Spleen (tissue), 11 donors: ENCODE measurements around the gene NPPB. TPM values are rescaled to one million over a fixed set of nuclear protein-coding genes. Genes with fewer than 3 reads are reported as not detected.

Experiments
- DNase-seq: peaks from one replicate; pipeline ENCODE4 v3.0.0-alpha.2; 2020
- H3K27ac ChIP-seq, 8 donors: fragments of 200-600 bp; sonication (generic) in 7 of 8; 1 replicate in 4 of 8; 2 replicates in 4 of 8; pipeline versions ENCODE4 v1.5.0 to v1.8.0; 2016 to 2021; ENCODE audit warnings: inconsistent platforms in 4 of 8, mild to moderate bottlenecking in 4 of 8, moderate library complexity in 1 of 8
- H3K27me3 ChIP-seq, 7 donors: fragments of 200-600 bp; sonication (generic) in 6 of 7; replicated peaks in 1 of 7; 1 replicate in 4 of 7; 2 replicates in 3 of 7; pipeline versions ENCODE4 v1.5.0 to v1.8.0; 2016 to 2021; ENCODE audit warnings: inconsistent platforms in 3 of 7, mild to moderate bottlenecking in 1 of 7
- H3K36me3 ChIP-seq, 6 donors: fragments of 200-600 bp; sonication (generic) in 5 of 6; 1 replicate in 4 of 6; 2 replicates in 2 of 6; pipeline versions ENCODE4 v1.5.0 to v1.8.0; 2016 to 2021; ENCODE audit warnings: inconsistent platforms in 2 of 6
- H3K4me1 ChIP-seq, 6 donors: fragments of 200-600 bp; sonication (generic) in 5 of 6; 1 replicate in 3 of 6; 2 replicates in 3 of 6; pipeline versions ENCODE4 v1.5.0 to v1.8.0; 2016 to 2021; ENCODE audit warnings: inconsistent platforms in 3 of 6
- H3K4me3 ChIP-seq, 8 donors: fragments of 200-600 bp; sonication (generic) in 7 of 8; 1 replicate in 4 of 8; 2 replicates in 4 of 8; pipeline versions ENCODE4 v1.5.0 to v1.8.0; 2016 to 2021; ENCODE audit warnings: inconsistent platforms in 4 of 8, mild to moderate bottlenecking in 4 of 8, moderate library complexity in 2 of 8
- H3K9me3 ChIP-seq, 8 donors: fragments of 200-600 bp; sonication (generic) in 7 of 8; 1 replicate in 4 of 8; 2 replicates in 4 of 8; pipeline versions ENCODE4 v1.5.0 to v1.8.0; 2016 to 2021; ENCODE audit warnings: inconsistent platforms in 4 of 8
- POLR2A ChIP-seq, 3 donors: fragments of 450-650 bp; IDR thresholded peaks; one replicate each; pipeline ENCODE4 v1.5.1; 2017; ENCODE audit warnings: antibody characterized with exemption in 3 of 3, mild to moderate bottlenecking in 1 of 3
- POLR2AphosphoS5 ChIP-seq, 3 donors: sonication (generic); formaldehyde crosslinking; IDR thresholded peaks; one replicate each; pipeline ENCODE4 v1.5.1; 2017; ENCODE audit warnings: antibody characterized with exemption in 3 of 3
- WGBS, 5 donors: extraction: QIAGEN DNeasy Blood & Tissue Kit in 3 of 5; methylation state at CpG; one replicate each; pipeline versions ENCODE4 v1.1.5 to v1.1.7; 2013 to 2018; 5-methylcytosine and 5-hydroxymethylcytosine counted together
- intact Hi-C: fragments of 100-400 bp; cut with DNase I; formaldehyde crosslinking; loops from one replicate; pipeline ENCODE4 v1.15.0; 2023; ENCODE audit warnings: low total_unique reads
- polyA plus RNA-seq, 3 donors: library from polyadenylated mRNA; stranded (reverse); fragments of 200-250 nt; gene quantifications; one replicate each; pipeline ENCODE4 v1.2.1, GENCODE V29; 2013
- total RNA-seq, 7 donors: library from RNA; depleted of rRNA in 3 of 7; stranded (reverse); fragments of >200 nt in 3 of 7; fragmentation: NEBNext Ultra II Directional in 4 of 7; extraction: Animal tissue kit (Norgen Biotek cat#: 25700) in 4 of 7; gene quantifications; one replicate each; pipeline versions ENCODE4 v1.1.0 to v1.2.1, GENCODE V29; 2016 to 2021
- TF ChIP-seq, protein P1 (sequence below), 11 experiments: fragments of 200-600 bp in 7 of 11; fragments of 450-650 bp in 4 of 11; sonication (generic) in 4 of 11; IDR thresholded peaks in 8 of 11; conservative IDR thresholded peaks in 3 of 11; 1 replicate in 7 of 11; 2 replicates in 4 of 11; pipeline versions ENCODE4 v1.4.0 to v1.8.0; 2016 to 2021; ENCODE audit warnings: antibody characterized with exemption in 11 of 11, inconsistent platforms in 4 of 11, mild to moderate bottlenecking in 1 of 11
- donor health status: healthy with polysubstance abuse.
- donor health status: DM: no; HTN: no; CAD: no; lungs with moderate emphysema.
- donor health status: DM: no; HTN: no; CAD: no.
- donor health status: Bipolar disorder and iron deficiency.
- donor health status: healthy.
- donor health status: DM: no; HTN: no; CAD: no.
- donor health status: DM: yes; HTN: yes; CAD: no.

Gene NPPB
- total and polyA plus RNA-seq, 10 donors, result 0.38 to 0.80 (median 0.57) TPM; not detected in 7

DNA sequence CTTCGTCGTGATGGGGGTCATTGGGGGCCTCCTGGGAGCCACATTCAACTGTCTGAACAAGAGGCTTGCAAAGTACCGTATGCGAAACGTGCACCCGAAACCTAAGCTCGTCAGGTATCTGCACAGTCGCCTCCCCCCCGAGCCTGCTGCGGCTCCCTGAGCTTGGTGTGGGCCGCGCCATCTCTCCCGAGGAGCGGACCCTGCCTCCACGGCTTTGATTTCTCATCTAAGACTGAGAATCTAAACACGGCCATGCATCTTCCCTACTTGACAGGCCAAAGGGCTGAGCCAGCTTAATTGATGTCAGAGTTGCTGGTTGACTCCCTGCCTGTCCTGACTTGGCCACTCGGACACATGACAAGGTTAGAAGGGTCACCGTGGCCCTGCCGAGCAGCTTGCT, 30.2 kb downstream of the NPPB start:
- DNase-seq, result no peak
- no peaks in the 10 kb centered on the region for H3K27me3 ChIP-seq
- TF ChIP-seq POLR2A (IDR thresholded peaks at IDR 0.05) (no peak), POLR2AphosphoS5 (IDR thresholded peaks at IDR 0.05) (peak in 1 of 3 donors; percentile 53)
- peaks cover 5 to 100% (median 90%) of the 10 kb centered on the region in 6 donors for H3K36me3 ChIP-seq
- no peaks in the 10 kb centered on the region for H3K9me3 ChIP-seq
- 91 to 97% (median 94%) methylated on average over 19 of the region's 19 CpGs for WGBS, 5 donors
- H3K4me1 ChIP-seq, result no peaks in the 10 kb centered on the region
- no peak overlapping the region for H3K27ac ChIP-seq
- intact Hi-C loops, result no loop called here
- no peak overlapping the region for H3K4me3 ChIP-seq

DNA sequence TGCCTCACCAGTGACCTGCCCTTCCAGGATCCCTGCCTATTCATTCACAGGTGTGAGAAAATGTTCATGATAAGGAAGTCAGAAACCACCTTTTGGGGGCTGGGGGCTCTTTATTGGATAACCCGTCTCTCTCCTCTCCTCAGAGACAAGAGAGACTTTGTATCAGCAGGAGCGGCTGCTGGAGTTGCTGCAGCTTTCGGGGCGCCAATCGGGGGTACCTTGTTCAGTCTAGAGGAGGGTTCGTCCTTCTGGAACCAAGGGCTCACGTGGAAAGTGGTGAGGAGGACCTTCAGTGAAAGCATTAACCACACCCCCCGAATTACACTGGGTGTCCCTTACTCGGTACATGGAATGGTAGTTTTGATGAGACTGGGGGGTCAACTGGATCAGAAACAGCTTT, 31.8 kb downstream of the NPPB start:
- Histone ChIP-seq H3K4me1 (no peaks in the 10 kb centered on the region), H3K27ac (no peak overlapping the region), H3K4me3 (no peak overlapping the region), H3K9me3 (no peaks in the 10 kb centered on the region), H3K36me3 (peaks cover 4 to 100% (median 89%) of the 10 kb centered on the region in 6 donors), H3K27me3 (no peaks in the 10 kb centered on the region)
- 91 to 97% (median 95%) methylated on average over 9 of the region's 9 CpGs for WGBS, 5 donors
- TF ChIP-seq, protein P1, sequence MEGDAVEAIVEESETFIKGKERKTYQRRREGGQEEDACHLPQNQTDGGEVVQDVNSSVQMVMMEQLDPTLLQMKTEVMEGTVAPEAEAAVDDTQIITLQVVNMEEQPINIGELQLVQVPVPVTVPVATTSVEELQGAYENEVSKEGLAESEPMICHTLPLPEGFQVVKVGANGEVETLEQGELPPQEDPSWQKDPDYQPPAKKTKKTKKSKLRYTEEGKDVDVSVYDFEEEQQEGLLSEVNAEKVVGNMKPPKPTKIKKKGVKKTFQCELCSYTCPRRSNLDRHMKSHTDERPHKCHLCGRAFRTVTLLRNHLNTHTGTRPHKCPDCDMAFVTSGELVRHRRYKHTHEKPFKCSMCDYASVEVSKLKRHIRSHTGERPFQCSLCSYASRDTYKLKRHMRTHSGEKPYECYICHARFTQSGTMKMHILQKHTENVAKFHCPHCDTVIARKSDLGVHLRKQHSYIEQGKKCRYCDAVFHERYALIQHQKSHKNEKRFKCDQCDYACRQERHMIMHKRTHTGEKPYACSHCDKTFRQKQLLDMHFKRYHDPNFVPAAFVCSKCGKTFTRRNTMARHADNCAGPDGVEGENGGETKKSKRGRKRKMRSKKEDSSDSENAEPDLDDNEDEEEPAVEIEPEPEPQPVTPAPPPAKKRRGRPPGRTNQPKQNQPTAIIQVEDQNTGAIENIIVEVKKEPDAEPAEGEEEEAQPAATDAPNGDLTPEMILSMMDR (IDR thresholded peaks at IDR 0.05 in 8 of 11, conservative IDR thresholded peaks at IDR 0.05 in 3 of 11), result no peak
- no peak for TF ChIP-seq POLR2AphosphoS5 (IDR thresholded peaks at IDR 0.05)
- no peak for TF ChIP-seq POLR2A (IDR thresholded peaks at IDR 0.05)
- no peak for DNase-seq
- intact Hi-C loops, result no loop called here

GRCh38 chr1:11825131-11825530, 33.6 kb downstream of the NPPB start:
- H3K27me3 ChIP-seq, result no peaks in the 10 kb centered on the region
- WGBS, 5 donors, result 93 to 99% (median 93%) methylated on average over 7 of the region's 7 CpGs
- intact Hi-C loops, result no loop called here
- H3K9me3 ChIP-seq, result no peaks in the 10 kb centered on the region
- no peaks in the 10 kb centered on the region for H3K4me1 ChIP-seq
- H3K27ac ChIP-seq, result no peak overlapping the region
- peaks cover 4 to 100% (median 91%) of the 10 kb centered on the region in 6 donors for H3K36me3 ChIP-seq
- TF ChIP-seq POLR2A (IDR thresholded peaks at IDR 0.05) (no peak), POLR2AphosphoS5 (IDR thresholded peaks at IDR 0.05) (no peak)
- TF ChIP-seq, protein P1 (IDR thresholded peaks at IDR 0.05 in 8 of 11, conservative IDR thresholded peaks at IDR 0.05 in 3 of 11), result no peak
- no peak overlapping the region for H3K4me3 ChIP-seq
- DNase-seq, result no peak

DNA sequence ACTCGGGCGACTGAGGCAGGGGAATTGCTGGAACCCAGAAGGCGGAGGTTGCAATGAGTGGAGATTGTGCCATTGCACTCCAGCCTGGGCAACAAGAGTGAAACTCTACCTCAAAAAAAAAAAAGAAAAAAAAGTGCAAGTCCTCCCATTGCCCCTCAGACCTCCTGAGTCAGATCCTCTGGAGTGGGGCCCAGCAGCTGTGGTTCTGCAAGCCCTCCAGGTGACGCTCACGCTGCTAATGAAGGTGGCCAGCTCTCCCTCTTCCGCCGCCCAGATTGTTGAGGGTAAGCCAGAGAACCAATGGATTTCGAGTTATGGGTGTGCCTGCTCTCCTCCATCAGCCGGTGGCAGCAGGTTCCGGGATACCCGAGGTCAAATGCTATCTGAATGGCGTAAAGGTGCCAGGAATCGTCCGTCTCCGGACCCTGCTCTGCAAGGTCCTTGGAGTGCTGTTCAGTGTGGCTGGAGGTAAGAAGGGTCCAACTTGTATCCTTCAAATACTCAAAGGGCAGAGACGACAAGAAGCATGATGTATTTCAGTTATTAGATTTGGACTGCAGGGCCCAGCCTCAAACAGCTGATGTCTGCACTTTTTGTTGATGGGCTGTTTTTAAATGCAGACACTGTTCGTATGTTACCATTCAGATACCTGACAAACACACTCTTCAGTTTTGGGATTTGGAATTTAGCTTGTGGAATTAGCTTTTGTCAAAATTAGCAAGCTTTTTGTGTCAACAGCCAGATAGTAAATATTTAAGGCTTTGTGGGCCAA, 35.2 kb downstream of the NPPB start:
- intact Hi-C loops, result no loop called here
- WGBS, 5 donors, result 88 to 97% (median 94%) methylated on average over 17 of the region's 17 CpGs
- no peak for DNase-seq
- H3K4me1 ChIP-seq, result no peaks in the 10 kb centered on the region
- TF ChIP-seq, protein P1 (IDR thresholded peaks at IDR 0.05 in 8 of 11, conservative IDR thresholded peaks at IDR 0.05 in 3 of 11), result no peak
- TF ChIP-seq POLR2A (IDR thresholded peaks at IDR 0.05) (no peak), POLR2AphosphoS5 (IDR thresholded peaks at IDR 0.05) (no peak)
- no peaks in the 10 kb centered on the region for H3K27me3 ChIP-seq
- H3K36me3 ChIP-seq, result peaks cover 4 to 100% (median 91%) of the 10 kb centered on the region in 6 donors
- H3K4me3 ChIP-seq, result no peak overlapping the region
- no peaks in the 10 kb centered on the region for H3K9me3 ChIP-seq
- no peak overlapping the region for H3K27ac ChIP-seq
